GM18951 (cell line): ENCODE results near the gene CCR7.

ENCODE experiments used
- POLR2A ChIP-seq: IDR thresholded peaks from 4 replicates; pipeline ENCODE4 v1.6.1; 2011; ENCODE audit warnings: mild to moderate bottlenecking; ENCODE audit not compliant: insufficient read length, insufficient read depth; ENCODE audit errors: extremely low read depth
- in situ Hi-C: fragments of 300-500 bp; cut with MboI; formaldehyde crosslinking; loops from one replicate; pipeline ENCODE4 v1.12.0; 2022; ENCODE audit warnings: low sequenced_read_pairs, mixed read lengths, inconsistent platforms; ENCODE audit not compliant: unreplicated experiment

CCR7 gene

GRCh38 chr17:40515011-40515410 is 50.3 kb downstream of the CCR7 start:
- in situ Hi-C loops, result no loop called here
- no peak for TF ChIP-seq POLR2A

GRCh38 chr17:40514013-40514875 is 51.0 kb downstream of the CCR7 start:
- in situ Hi-C loops, result no loop called here
- no peak for TF ChIP-seq POLR2A

GRCh38 chr17:40511667-40512220 is 53.5 kb downstream of the CCR7 start:
- in situ Hi-C loops, result no loop called here
- no peak for TF ChIP-seq POLR2A

GRCh38 chr17:40511136-40511535 is 54.1 kb downstream of the CCR7 start:
- in situ Hi-C loops, result no loop called here
- TF ChIP-seq POLR2A, result no peak

- in situ Hi-C loops, result no loop called here
- no peak for TF ChIP-seq POLR2A
Measured at GRCh38 chr17:40510328-40510648, 55.0 kb downstream of the CCR7 start.

- no peak for TF ChIP-seq POLR2A
- in situ Hi-C loops, result no loop called here
Measured at GRCh38 chr17:40509626-40510327, 55.5 kb downstream of the CCR7 start.

- TF ChIP-seq POLR2A, result no peak
- in situ Hi-C loops, result no loop called here
Measured at GRCh38 chr17:40506786-40507185, 58.5 kb downstream of the CCR7 start.
